ENCODE data around the gene PTPRA. TPM values are rescaled to one million over a fixed set of nuclear protein-coding genes. Genes with fewer than 3 reads are reported as not detected.

Gene PTPRA
- total and polyA plus RNA-seq, 2 of the 8 experiments (the other 6 are each of a cell fraction or from before 2014, with no cell fraction given) = 47.7 to 51.3 TPM

- H3K9me3 ChIP-seq (ENCODE audit: insufficient read depth in 2 of 2, low read depth in 1 of 2, low read length in 1 of 2) = no peaks in the 10 kb centered on the region
- H2BK15ac ChIP-seq (ENCODE audit: low read length) = no peak overlapping the region
- H4K5ac ChIP-seq (ENCODE audit: insufficient read length, low read depth, low read length) = no peak overlapping the region
- H3K27ac ChIP-seq (ENCODE audit: low read depth, low read length) = no peak overlapping the region
- no peak overlapping the region for H4K91ac ChIP-seq (replicated peaks; ENCODE audit: insufficient read length, low read length)
- H2BK12ac ChIP-seq (ENCODE audit: low read depth, low read length) = no peak overlapping the region
- FAIRE-seq (no peak), DNase-seq (ENCODE audit: low read depth in 1 of 2, low spot score in 2 of 2) (no peak)
- H3K23me2 ChIP-seq (ENCODE audit: low read depth, low read length) = no peaks in the 10 kb centered on the region
- no peak overlapping the region for H3K23ac ChIP-seq (ENCODE audit: insufficient read length)
- no peaks in the 10 kb centered on the region for H3K79me2 ChIP-seq (ENCODE audit: control insufficient read depth in 1 of 2, insufficient read depth in 2 of 2, low read length in 2 of 2)
- peaks cover 0 to 35% (median 20%) of the 10 kb centered on the region in 4 experiments; a peak in 7 of 8 replicates for H3K36me3 ChIP-seq (ENCODE audit: control insufficient read depth in 2 of 4, insufficient read depth in 4 of 4, low read length in 3 of 4)
- no peak overlapping the region for H3K4me2 ChIP-seq (ENCODE audit: insufficient read depth in 1 of 2, low read depth in 2 of 2, low read length in 2 of 2)
- H2AFZ ChIP-seq (ENCODE audit: low read length) = no peak overlapping the region
- H3K18ac ChIP-seq (ENCODE audit: extremely low read depth, low read length) = no peak overlapping the region
- no peak overlapping the region for H2BK20ac ChIP-seq (ENCODE audit: low read length)
- no peak overlapping the region for H2AK5ac ChIP-seq (ENCODE audit: low read depth, low read length)
- no peak overlapping the region for H3K9ac ChIP-seq (replicated peaks in 1 of 4; ENCODE audit: extremely low read depth in 1 of 4, low read depth in 3 of 4, low read length in 3 of 4)
- no peak overlapping the region for H3K56ac ChIP-seq (replicated peaks; ENCODE audit: insufficient read length, low read depth, low read length)
- no peak overlapping the region for H4K8ac ChIP-seq (ENCODE audit: extremely low read depth, insufficient read depth, low read length)
- 96% methylated on average over 2 of the region's 2 CpGs; no CpG with 5 or more reads in 1 of the 2 experiments for WGBS, 2 experiments (ENCODE audit: extremely low coverage in 1 of 2, insufficient coverage in 1 of 2, insufficient read length in 1 of 2, insufficient replicate concordance in 2 of 2, low coverage in 1 of 2, low lambda C conversion rate in 2 of 2, missing lambda C conversion rate in 1 of 2)
- no peaks in the 10 kb centered on the region for H3K79me1 ChIP-seq (ENCODE audit: low read depth, low read length)
- H4K20me1 ChIP-seq (replicated peaks in 1 of 2; ENCODE audit: control insufficient read depth in 1 of 2, insufficient read depth in 2 of 2, low read length in 2 of 2) = peaks cover 2 to 6% of the 10 kb centered on the region in 2 experiments
- no peak overlapping the region for H2BK120ac ChIP-seq (replicated peaks; ENCODE audit: low read depth, low read length)
- H3K27me3 ChIP-seq (replicated peaks in 1 of 4; ENCODE audit: control insufficient read depth in 3 of 4, extremely low read depth in 1 of 4, insufficient read depth in 3 of 4, low read length in 3 of 4) = no peaks in the 10 kb centered on the region
- no peak overlapping the region for H2BK5ac ChIP-seq (ENCODE audit: low read depth, low read length)
- no peak overlapping the region for H3K14ac ChIP-seq (ENCODE audit: insufficient read length)
- H3K4me3 ChIP-seq (ENCODE audit: extremely low read depth in 1 of 4, insufficient read depth in 2 of 4, low read depth in 3 of 4, low read length in 4 of 4) = no peak overlapping the region
- H3K4ac ChIP-seq (replicated peaks; ENCODE audit: insufficient read length, low read depth, low read length) = no peak overlapping the region
- CTCF ChIA-PET (ENCODE audit: partially characterized antibody) = interaction anchor here (1.0 to 1.4 kb wide), 4 partner anchors 11 to 231 kb away, joined by 3 to 5 read pairs (median 4); no protein-coding TSS in a partner anchor
- POLR2A ChIA-PET (ENCODE audit: partially characterized antibody) = no interaction called here
- no peaks in the 10 kb centered on the region for H3K4me1 ChIP-seq (replicated peaks in 1 of 4; ENCODE audit: control insufficient read depth in 3 of 4, insufficient read depth in 4 of 4, low read length in 3 of 4)
- TF ChIP-seq, protein P1, sequence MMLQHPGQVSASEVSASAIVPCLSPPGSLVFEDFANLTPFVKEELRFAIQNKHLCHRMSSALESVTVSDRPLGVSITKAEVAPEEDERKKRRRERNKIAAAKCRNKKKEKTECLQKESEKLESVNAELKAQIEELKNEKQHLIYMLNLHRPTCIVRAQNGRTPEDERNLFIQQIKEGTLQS (IDR thresholded peaks at IDR 0.05; ENCODE audit: insufficient read depth, low read depth, low read length) = no peak
- TF ChIP-seq ATF2 (IDR thresholded peaks at IDR 0.05; ENCODE audit: low read length) (no peak), GTF2F1 (IDR thresholded peaks at IDR 0.05; ENCODE audit: borderline replicate concordance, low read depth, low read length) (no peak), POLR2A (IDR thresholded peaks at IDR 0.05; ENCODE audit: control extremely low read depth in 1 of 2, low read depth in 2 of 2, low read length in 2 of 2) (no peak), YY1 (IDR thresholded peaks at IDR 0.05; ENCODE audit: low read depth, low read length) (no peak), SIRT6 (IDR thresholded peaks at IDR 0.05; ENCODE audit: low read length) (no peak), POLR2AphosphoS5 (IDR thresholded peaks at IDR 0.05; ENCODE audit: low read depth, low read length) (no peak), CBX8 (IDR thresholded peaks at IDR 0.05; ENCODE audit: borderline replicate concordance, low read depth, low read length) (no peak), TBP (IDR thresholded peaks at IDR 0.05; ENCODE audit: low read depth, low read length) (no peak), TAF1 (IDR thresholded peaks at IDR 0.05; ENCODE audit: low read depth, low read length) (no peak), USF2 (IDR thresholded peaks at IDR 0.05; ENCODE audit: low read length) (no peak)
- TF ChIP-seq, protein P2, sequence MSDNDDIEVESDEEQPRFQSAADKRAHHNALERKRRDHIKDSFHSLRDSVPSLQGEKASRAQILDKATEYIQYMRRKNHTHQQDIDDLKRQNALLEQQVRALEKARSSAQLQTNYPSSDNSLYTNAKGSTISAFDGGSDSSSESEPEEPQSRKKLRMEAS (IDR thresholded peaks at IDR 0.05) = no peak
Measured at GRCh38 chr20:2986466-2986865, 113.2 kb downstream of the PTPRA start.
